Activated naive CD4-positive, alpha-beta T cell treated with anti-CD3 and anti-CD28 coated beads, Interleukin-2, amount 10 ng/mL, durations not matched to agents 7 days and 5 days (primary cell): Measurements from ENCODE around the gene DEFB128.
"Not testable (repeated sequence)": the region's sequence is repeated elsewhere in the genome, so short reads cannot be mapped to it uniquely, and the experiment has no call there.

Source experiments
- CTCF ChIA-PET: fragments of 350-600 bp; sonication (Branson Sonifier 250); formaldehyde crosslinking; loops from one replicate; lab custom pipeline; 2021; ENCODE audit warnings: antibody characterized with exemption; lab: Charles Lee
- DNase-seq: peaks from one replicate; pipeline ENCODE4 v3.0.0-alpha.2; 2020
- H3K27ac Mint-ChIP-seq: one replicate; pipeline ENCODE4 v1.8.0; 2021; ENCODE audit warnings: mild to moderate bottlenecking, moderate library complexity, mixed read lengths
- H3K27me3 Mint-ChIP-seq: one replicate; pipeline ENCODE4 v1.8.0; 2021; ENCODE audit warnings: mild to moderate bottlenecking, mixed read lengths
- H3K36me3 Mint-ChIP-seq: one replicate; pipeline ENCODE4 v1.8.0; 2021; ENCODE audit warnings: mixed read lengths
- H3K4me1 Mint-ChIP-seq: one replicate; pipeline ENCODE4 v1.8.0; 2021; ENCODE audit warnings: mixed read lengths
- H3K4me3 Mint-ChIP-seq: one replicate; pipeline ENCODE4 v1.8.0; 2021; ENCODE audit warnings: mild to moderate bottlenecking, moderate library complexity, mixed read lengths
- H3K9me3 Mint-ChIP-seq: one replicate; pipeline ENCODE4 v1.8.0; 2021; ENCODE audit warnings: mixed read lengths

Gene DEFB128

GRCh38 chr20:208942-209566 is 19.5 kb upstream of the DEFB128 start:
- DNase-seq: peak; percentile 38
- H3K27ac Mint-ChIP-seq: no peak overlapping the region
- no peak overlapping the region for H3K4me3 Mint-ChIP-seq
- H3K27me3 Mint-ChIP-seq: peaks cover 7% of the 10 kb centered on the region
- no peaks in the 10 kb centered on the region for H3K36me3 Mint-ChIP-seq
- H3K4me1 Mint-ChIP-seq: no peaks in the 10 kb centered on the region
- no peaks in the 10 kb centered on the region for H3K9me3 Mint-ChIP-seq
- CTCF ChIA-PET: interaction anchor here (0.9 to 2.8 kb wide), 4 partner anchors 13 to 122 kb away, joined by 3 to 35 read pairs (median 19); no protein-coding TSS in a partner anchor

- H3K27ac Mint-ChIP-seq, H3K9me3 Mint-ChIP-seq, DNase-seq, H3K4me3 Mint-ChIP-seq, H3K27me3 Mint-ChIP-seq, H3K4me1 Mint-ChIP-seq, H3K36me3 Mint-ChIP-seq, CTCF ChIA-PET: not testable (repeated sequence)
Observed at GRCh38 chr20:203630-204029, 14.1 kb upstream of the DEFB128 start.

DNA sequence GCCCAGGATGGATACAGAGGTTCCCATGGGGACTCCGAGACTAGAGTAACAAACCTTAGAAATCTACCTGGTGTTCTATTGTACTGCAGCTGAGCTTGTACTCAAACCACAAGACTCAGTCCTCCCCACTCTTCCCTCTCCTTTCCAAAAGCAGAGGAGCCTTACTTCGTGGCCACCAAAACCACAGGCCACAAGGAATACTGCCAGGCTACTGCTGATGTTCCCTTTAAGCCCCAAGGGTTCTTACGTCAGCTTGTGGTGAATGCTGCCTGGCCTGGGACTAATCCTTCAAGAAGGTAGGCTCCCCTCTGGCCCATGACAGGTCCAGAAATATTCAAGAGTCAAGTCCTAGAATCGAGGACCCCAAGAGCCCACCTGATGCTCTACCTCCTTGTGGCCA is 10.5 kb upstream of the DEFB128 start:
- CTCF ChIA-PET: interaction anchor here (0.8 kb wide), 1 partner anchor 53 kb away, joined by 4 read pairs; no protein-coding TSS in a partner anchor
- no peak for DNase-seq
- Mint-ChIP-seq H3K27ac (no peak overlapping the region), H3K4me3 (no peak overlapping the region), H3K27me3 (peaks cover 8% of the 10 kb centered on the region), H3K36me3 (no peaks in the 10 kb centered on the region), H3K9me3 (no peaks in the 10 kb centered on the region), H3K4me1 (no peaks in the 10 kb centered on the region)

GRCh38 chr20:198225-198624 is 8.7 kb upstream of the DEFB128 start:
- no peak overlapping the region for H3K27ac Mint-ChIP-seq
- no peaks in the 10 kb centered on the region for H3K36me3 Mint-ChIP-seq
- CTCF ChIA-PET: no interaction called here
- H3K4me3 Mint-ChIP-seq: no peak overlapping the region
- no peaks in the 10 kb centered on the region for H3K9me3 Mint-ChIP-seq
- H3K4me1 Mint-ChIP-seq: no peaks in the 10 kb centered on the region
- no peak for DNase-seq
- H3K27me3 Mint-ChIP-seq: peaks cover 8% of the 10 kb centered on the region

DNA sequence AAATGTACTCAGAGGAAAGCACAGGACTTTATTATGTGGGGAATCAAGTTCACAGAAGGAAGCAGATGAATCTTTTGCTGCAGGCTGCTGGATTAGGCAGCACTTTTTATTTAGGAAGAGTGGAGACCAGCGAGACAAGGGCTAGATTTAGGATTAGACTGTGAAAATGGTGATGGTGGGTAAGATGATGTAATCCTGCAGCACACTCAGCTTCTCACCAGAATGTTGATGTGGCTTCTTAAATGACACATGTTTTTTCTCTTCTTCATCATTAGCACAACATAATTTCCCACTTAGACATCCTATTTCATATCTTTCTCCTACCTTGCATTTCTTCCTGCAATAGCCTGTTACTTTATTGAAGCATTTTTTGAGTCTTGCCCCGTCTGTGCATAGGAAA is 1.8 kb downstream of the DEFB128 start:
- Mint-ChIP-seq H3K9me3 (peaks cover 4% of the 10 kb centered on the region), H3K27me3 (peaks cover 43% of the 10 kb centered on the region), H3K27ac (no peak overlapping the region), H3K4me1 (peaks cover 9% of the 10 kb centered on the region), H3K4me3 (no peak overlapping the region), H3K36me3 (no peaks in the 10 kb centered on the region)
- CTCF ChIA-PET: no interaction called here
- no peak for DNase-seq

DNA sequence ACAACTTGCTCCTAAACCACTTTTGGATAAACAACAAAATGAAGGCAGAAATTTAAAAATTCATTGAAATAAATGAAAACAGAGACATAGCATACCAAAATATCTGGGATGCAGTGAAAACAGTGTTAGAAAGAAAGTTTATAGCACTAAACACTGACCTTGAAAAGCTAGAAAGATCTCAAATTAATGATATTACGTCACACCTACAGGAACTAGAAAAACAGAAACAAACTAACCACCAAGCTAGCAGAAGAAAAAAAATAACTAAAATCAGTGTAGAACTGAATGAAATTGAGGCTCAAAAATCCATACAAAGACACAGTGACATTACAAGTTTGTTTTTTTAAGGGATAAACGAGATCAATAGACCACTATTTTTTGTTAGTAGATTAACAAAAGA is 5.2 kb downstream of the DEFB128 start:
- no peaks in the 10 kb centered on the region for H3K36me3 Mint-ChIP-seq
- CTCF ChIA-PET: no interaction called here
- H3K4me1 Mint-ChIP-seq: peaks cover 9% of the 10 kb centered on the region
- H3K4me3 Mint-ChIP-seq: no peak overlapping the region
- H3K27ac Mint-ChIP-seq: no peak overlapping the region
- DNase-seq: no peak
- peaks cover 4% of the 10 kb centered on the region for H3K9me3 Mint-ChIP-seq
- peaks cover 39% of the 10 kb centered on the region for H3K27me3 Mint-ChIP-seq

DNA sequence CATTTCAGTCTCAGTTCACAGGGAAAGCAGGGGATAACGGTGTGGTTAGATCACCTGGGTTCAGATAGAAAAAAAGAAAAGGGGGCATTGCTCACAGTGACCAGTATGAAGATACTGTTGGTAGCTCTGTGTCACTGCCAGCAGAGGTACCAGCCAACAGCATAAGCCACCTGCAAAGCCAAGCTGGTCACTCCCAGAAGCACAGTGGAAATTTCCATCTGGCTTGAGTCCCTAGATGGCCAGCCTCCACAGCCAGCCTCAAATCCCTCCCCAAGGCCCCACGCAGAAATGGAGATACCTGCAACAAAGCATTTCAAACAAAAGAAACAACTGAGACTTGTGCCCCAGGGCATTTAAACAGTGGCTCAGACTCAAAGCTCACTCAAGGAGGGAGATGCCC is 20.6 kb downstream of the DEFB128 start:
- CTCF ChIA-PET: no interaction called here
- H3K36me3 Mint-ChIP-seq: no peaks in the 10 kb centered on the region
- H3K4me3 Mint-ChIP-seq: no peak overlapping the region
- H3K27me3 Mint-ChIP-seq: peaks cover 16% of the 10 kb centered on the region
- no peaks in the 10 kb centered on the region for H3K4me1 Mint-ChIP-seq
- no peak overlapping the region for H3K27ac Mint-ChIP-seq
- DNase-seq: no peak
- no peaks in the 10 kb centered on the region for H3K9me3 Mint-ChIP-seq

DNA sequence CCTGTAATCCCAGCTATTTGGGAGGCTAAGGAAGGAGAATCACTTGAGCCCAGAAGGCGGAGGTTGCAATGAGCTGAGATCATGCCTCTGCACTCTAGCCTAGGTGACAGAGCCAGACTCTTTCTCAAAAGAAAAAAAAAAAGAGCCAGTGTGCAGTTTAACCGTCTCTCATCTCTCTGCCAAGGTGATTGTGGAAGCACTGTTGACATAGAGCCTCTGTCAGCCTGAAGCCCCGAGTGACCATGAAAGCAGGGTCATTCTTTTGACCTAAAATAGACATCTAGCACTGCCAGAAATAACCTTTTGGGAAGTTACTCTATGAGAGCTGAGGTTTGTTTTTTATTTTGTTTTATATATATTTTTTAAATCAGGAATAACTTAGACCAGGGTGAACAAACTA is 24.9 kb downstream of the DEFB128 start:
- CTCF ChIA-PET: no interaction called here
- no peaks in the 10 kb centered on the region for H3K9me3 Mint-ChIP-seq
- no peaks in the 10 kb centered on the region for H3K4me1 Mint-ChIP-seq
- peaks cover 16% of the 10 kb centered on the region for H3K27me3 Mint-ChIP-seq
- H3K27ac Mint-ChIP-seq: no peak overlapping the region
- H3K36me3 Mint-ChIP-seq: no peaks in the 10 kb centered on the region
- DNase-seq: no peak
- H3K4me3 Mint-ChIP-seq: no peak overlapping the region

- Mint-ChIP-seq H3K4me3 (no peak within 1 kb of the TSS), H3K36me3 (no peaks in the 10 kb centered on the region), H3K27ac (no peak within 1 kb of the TSS), H3K27me3 (peaks cover 5% of the 10 kb centered on the region), H3K9me3 (no peaks in the 10 kb centered on the region), H3K4me1 (no peaks in the 10 kb centered on the region)
- CTCF ChIA-PET: no interaction called here
- no peak for DNase-seq
Observed at GRCh38 chr20:157154-157553, 32.4 kb downstream of the DEFB128 start, which contains the start of gene DEFB127. Gene DEFB127 (plus strand): TSS chr20:157454. CDS start chr20:157545, 91 bp downstream.

DNA sequence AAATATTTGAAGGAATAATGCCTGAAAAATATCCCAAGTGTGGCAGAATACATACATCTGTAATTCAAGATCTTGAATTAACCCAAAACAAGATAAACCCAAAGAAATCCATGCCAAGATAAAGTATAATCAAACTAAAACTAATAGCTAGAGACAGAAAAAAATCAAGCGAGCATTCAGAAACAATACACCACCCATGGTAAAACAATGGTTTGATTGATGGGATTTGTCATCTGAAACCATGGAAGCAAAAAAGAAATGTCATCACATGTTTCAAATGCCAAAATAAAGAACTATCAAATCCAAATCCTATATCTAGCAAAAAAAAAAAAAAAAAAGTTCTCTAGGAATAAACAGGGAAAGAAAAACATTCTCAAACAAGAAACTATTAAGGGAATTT is 37.4 kb downstream of the DEFB128 start:
- Mint-ChIP-seq H3K4me3 (no peak overlapping the region), H3K27ac (no peak overlapping the region), H3K4me1 (no peaks in the 10 kb centered on the region), H3K27me3 (peaks cover under 1% of the 10 kb centered on the region), H3K36me3 (no peaks in the 10 kb centered on the region), H3K9me3 (no peaks in the 10 kb centered on the region)
- DNase-seq: no peak
- CTCF ChIA-PET: no interaction called here

DNA sequence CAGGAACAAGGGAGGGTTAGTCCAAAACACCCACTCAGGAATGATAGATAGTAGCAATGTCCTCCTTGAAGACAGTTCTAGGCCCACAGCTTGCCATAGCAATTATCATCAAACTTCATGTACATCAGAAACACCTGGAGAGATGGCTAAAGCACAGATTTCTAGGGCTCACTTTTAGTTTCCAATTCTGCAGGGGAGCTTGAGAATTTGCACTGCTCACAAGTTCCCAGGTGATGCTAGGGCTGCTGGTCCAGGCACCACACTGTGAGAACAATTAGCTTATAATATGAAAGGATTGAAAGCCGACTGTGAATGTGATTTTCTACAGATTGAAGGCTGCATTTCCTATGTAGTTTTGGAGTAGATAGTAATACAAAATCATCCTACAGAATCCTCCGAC is 43.6 kb downstream of the DEFB128 start:
- H3K36me3 Mint-ChIP-seq: no peaks in the 10 kb centered on the region
- no peak overlapping the region for H3K4me3 Mint-ChIP-seq
- H3K9me3 Mint-ChIP-seq: no peaks in the 10 kb centered on the region
- CTCF ChIA-PET: no interaction called here
- no peak overlapping the region for H3K27ac Mint-ChIP-seq
- no peak for DNase-seq
- H3K4me1 Mint-ChIP-seq: no peaks in the 10 kb centered on the region
- H3K27me3 Mint-ChIP-seq: peaks cover 20% of the 10 kb centered on the region

DNA sequence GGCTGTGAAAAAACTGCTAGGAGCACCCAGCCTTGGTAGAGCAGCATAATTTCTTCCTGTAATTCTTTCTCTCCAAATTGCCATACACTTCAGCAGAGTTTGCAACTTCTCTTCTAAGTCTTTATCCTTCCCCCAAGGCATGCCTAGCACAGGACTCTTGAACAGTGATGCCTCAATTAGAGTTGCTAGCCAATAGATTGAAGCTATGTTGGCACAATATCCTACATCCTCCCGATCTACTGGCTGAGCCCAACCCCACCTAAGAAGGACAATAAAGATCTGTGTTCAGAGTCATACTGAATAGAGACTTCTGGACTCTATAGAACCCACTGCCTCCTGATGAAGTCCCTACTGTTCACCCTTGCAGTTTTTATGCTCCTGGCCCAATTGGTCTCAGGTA is 47.2 kb downstream of the DEFB128 start, which contains the start of gene DEFB126:
TSS of gene DEFB126 (plus strand) at position 301 of the 400 bp plus-strand sequence. CDS start at position 340, 39 bp downstream.
- DNase-seq: no peak
- CTCF ChIA-PET: no interaction called here
- no peak within 1 kb of the TSS for H3K27ac Mint-ChIP-seq
- H3K4me3 Mint-ChIP-seq: no peak within 1 kb of the TSS
- H3K4me1 Mint-ChIP-seq: no peaks in the 10 kb centered on the region
- H3K27me3 Mint-ChIP-seq: peaks cover 32% of the 10 kb centered on the region
- peaks cover 4% of the 10 kb centered on the region for H3K9me3 Mint-ChIP-seq
- no peaks in the 10 kb centered on the region for H3K36me3 Mint-ChIP-seq
